GM21367 (cell line): Measurements from ENCODE around the gene TFAP2E.

Experiments used
- ATAC-seq: cut with Tn5 transposase; IDR thresholded peaks from one replicate; pipeline ENCODE4 v1.9.1; 2021; ENCODE audit not compliant: unreplicated experiment

The TFAP2E gene

GRCh38 chr1:35640380-35641232 is 67.5 kb downstream of the TFAP2E start:
- ATAC-seq = no peak

- ATAC-seq = peak; percentile 70
Measured at GRCh38 chr1:35641233-35641866, 68.2 kb downstream of the TFAP2E start, which contains the start of gene PSMB2. TSS of gene PSMB2 (minus strand) at chr1:35641526. CDS start at chr1:35641432, 94 bp downstream.

- no peak for ATAC-seq
Measured at GRCh38 chr1:35642471-35642955, 69.4 kb downstream of the TFAP2E start.

DNA sequence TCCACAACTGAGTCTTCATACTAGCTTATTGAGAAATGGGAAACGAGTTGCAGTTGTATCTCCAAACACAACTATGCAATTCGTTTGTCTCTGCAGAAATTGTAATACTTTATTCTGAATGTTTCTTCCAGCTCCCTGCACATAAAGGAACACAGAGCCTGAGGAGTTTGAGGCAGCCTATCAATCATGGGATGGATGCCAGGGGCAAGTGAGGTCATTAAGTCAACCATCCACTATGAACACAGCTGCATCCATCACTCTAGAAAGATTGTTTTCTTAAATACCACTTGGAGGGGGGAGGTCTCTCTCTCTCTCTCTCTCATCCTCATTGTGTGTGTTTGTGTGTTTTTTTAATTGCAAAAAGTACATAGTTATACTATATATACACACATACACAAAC is 71.1 kb downstream of the TFAP2E start:
- no peak for ATAC-seq
